CD1c-positive myeloid dendritic cell (primary cell): Measurements from ENCODE around the gene DCAF6.

Source experiments
- DNase-seq: peaks from one replicate; pipeline ENCODE4 v3.0.0-alpha.2; 2016; ENCODE audit errors: extremely low spot score

The DCAF6 gene

GRCh38 chr1:167957710-167958109 lies 21.2 kb downstream of the DCAF6 start:
- DNase-seq: no peak

- DNase-seq: no peak
These were observed 28.2 kb downstream of the DCAF6 start for GRCh38 chr1:167964646-167965045.

GRCh38 chr1:167966050-167966449 lies 29.6 kb downstream of the DCAF6 start:
- DNase-seq: no peak

GRCh38 chr1:167968569-167968968 lies 32.1 kb downstream of the DCAF6 start:
- DNase-seq: no peak

- DNase-seq: no peak
These were observed 37.3 kb downstream of the DCAF6 start for GRCh38 chr1:167973832-167974231.

GRCh38 chr1:167974698-167975097 lies 38.2 kb downstream of the DCAF6 start:
- no peak for DNase-seq

- no peak for DNase-seq
These were observed 40.8 kb downstream of the DCAF6 start for GRCh38 chr1:167977245-167977644.

GRCh38 chr1:167981933-167982332 lies 45.5 kb downstream of the DCAF6 start:
- no peak for DNase-seq

- DNase-seq: no peak
These were observed 47.4 kb downstream of the DCAF6 start for GRCh38 chr1:167983797-167984420.

GRCh38 chr1:167984886-167985489 lies 48.5 kb downstream of the DCAF6 start:
- no peak for DNase-seq

GRCh38 chr1:167987174-167987573 lies 50.7 kb downstream of the DCAF6 start:
- no peak for DNase-seq

GRCh38 chr1:167991546-167991945 lies 55.1 kb downstream of the DCAF6 start:
- DNase-seq: no peak

- no peak for DNase-seq
These were observed 57.2 kb downstream of the DCAF6 start for GRCh38 chr1:167993720-167994119.

- DNase-seq: no peak
These were observed 58.1 kb downstream of the DCAF6 start for GRCh38 chr1:167994560-167994959.

- no peak for DNase-seq
These were observed 58.6 kb downstream of the DCAF6 start for GRCh38 chr1:167995038-167995437.

- DNase-seq: no peak
These were observed 59.8 kb downstream of the DCAF6 start for GRCh38 chr1:167996266-167996665.

- no peak for DNase-seq
These were observed 60.6 kb downstream of the DCAF6 start for GRCh38 chr1:167997037-167997575.

- no peak for DNase-seq
These were observed 63.4 kb downstream of the DCAF6 start for GRCh38 chr1:167999877-168000276.

- DNase-seq: no peak
These were observed 64.2 kb downstream of the DCAF6 start for GRCh38 chr1:168000656-168001055.

GRCh38 chr1:168001213-168001612 lies 64.7 kb downstream of the DCAF6 start:
- no peak for DNase-seq

- no peak for DNase-seq
These were observed 68.0 kb downstream of the DCAF6 start for GRCh38 chr1:168004531-168004930.

- no peak for DNase-seq
These were observed 69.0 kb downstream of the DCAF6 start for GRCh38 chr1:168005529-168005928.

GRCh38 chr1:168007691-168008090 lies 71.2 kb downstream of the DCAF6 start:
- DNase-seq: no peak

GRCh38 chr1:168008595-168008994 lies 72.1 kb downstream of the DCAF6 start:
- no peak for DNase-seq
